Activated CD8-positive, alpha-beta T cell treated with anti-CD3 and anti-CD28 coated beads for 36 hours (primary cell): Measurements from ENCODE around the gene CDK19. TPM values are rescaled to one million over a fixed set of nuclear protein-coding genes. Genes with fewer than 3 reads are reported as not detected.

Experiments used
- ATAC-seq: fragments of 200-7000 bp; cut with Tn5 transposase; one replicate; pipeline ENCODE4 v1.10.0; 2021; ENCODE audit warnings: mild to moderate bottlenecking, moderate library complexity
- CTCF ChIA-PET: fragments of 350-600 bp; sonication (Branson Sonifier 250); formaldehyde crosslinking; loops from one replicate; lab custom pipeline; 2021; ENCODE audit warnings: antibody characterized with exemption; lab: Charles Lee
- POLR2A ChIA-PET: fragments of 350-600 bp; sonication (Branson Sonifier 250); formaldehyde crosslinking; loops from one replicate; lab custom pipeline; 2021; ENCODE audit warnings: antibody characterized with exemption; lab: Charles Lee
- DNase-seq: peaks from one replicate; pipeline ENCODE4 v3.0.0-alpha.2; 2020
- H3K27ac Mint-ChIP-seq: one replicate; pipeline ENCODE4 v1.8.0; 2021; ENCODE audit warnings: mild to moderate bottlenecking, mixed read lengths
- H3K27me3 Mint-ChIP-seq: one replicate; pipeline ENCODE4 v1.8.0; 2021; ENCODE audit warnings: mixed read lengths
- H3K36me3 Mint-ChIP-seq: one replicate; pipeline ENCODE4 v1.8.0; 2021; ENCODE audit warnings: low read depth, mixed read lengths
- H3K4me1 Mint-ChIP-seq: one replicate; pipeline ENCODE4 v1.8.0; 2021; ENCODE audit warnings: low read depth, mixed read lengths
- H3K4me3 Mint-ChIP-seq: one replicate; pipeline ENCODE4 v1.8.0; 2021; ENCODE audit warnings: mild to moderate bottlenecking, moderate library complexity, mixed read lengths
- H3K9me3 Mint-ChIP-seq: one replicate; pipeline ENCODE4 v1.8.0; 2021; ENCODE audit warnings: mixed read lengths
- intact Hi-C: fragments of 100-400 bp; cut with micrococcal nuclease; formaldehyde crosslinking; loops from one replicate; pipeline ENCODE4 v1.10.0; 2022
- total RNA-seq, 2 experiments: library from RNA; stranded (reverse); gene quantifications; one replicate each; pipeline ENCODE4 v1.2.3, GENCODE V29; 2021
- TF ChIP-seq, protein P1 (sequence below): fragments of 200-600 bp; IDR thresholded peaks from one replicate; pipeline ENCODE4 v1.8.0; 2022; ENCODE audit warnings: antibody characterized with exemption, mild to moderate bottlenecking

The CDK19 gene
- total RNA-seq, 2 experiments from 2014 or later: 11.8 to 13.1 TPM

DNA sequence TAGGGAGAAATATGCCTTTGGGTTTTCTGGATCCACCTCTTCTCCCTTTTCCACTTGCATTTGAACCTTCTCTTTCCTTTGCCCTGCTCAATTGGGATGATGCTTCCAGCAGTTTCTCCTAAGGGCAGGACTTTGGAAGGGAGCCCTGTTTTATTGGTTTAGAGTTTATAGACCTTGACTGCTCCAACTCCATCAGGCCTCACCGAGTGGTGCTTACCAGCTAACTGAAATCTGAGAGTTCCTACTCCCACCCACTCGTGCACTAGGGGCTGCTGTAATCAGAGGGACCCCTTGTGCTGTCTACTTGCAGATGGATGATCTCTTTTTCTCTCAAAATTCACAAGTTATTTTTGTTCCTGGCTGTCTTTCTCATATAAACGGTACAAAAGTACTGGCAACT, 217.5 kb downstream of the CDK19 start:
- Mint-ChIP-seq H3K4me1 (no peaks in the 10 kb centered on the region), H3K9me3 (peaks cover 5% of the 10 kb centered on the region), H3K4me3 (no peak overlapping the region), H3K36me3 (no peaks in the 10 kb centered on the region), H3K27me3 (no peaks in the 10 kb centered on the region), H3K27ac (no peak overlapping the region)
- CTCF ChIA-PET: no interaction called here
- ATAC-seq (no peak), DNase-seq (no peak)
- intact Hi-C loops: no loop called here
- TF ChIP-seq, protein P1, sequence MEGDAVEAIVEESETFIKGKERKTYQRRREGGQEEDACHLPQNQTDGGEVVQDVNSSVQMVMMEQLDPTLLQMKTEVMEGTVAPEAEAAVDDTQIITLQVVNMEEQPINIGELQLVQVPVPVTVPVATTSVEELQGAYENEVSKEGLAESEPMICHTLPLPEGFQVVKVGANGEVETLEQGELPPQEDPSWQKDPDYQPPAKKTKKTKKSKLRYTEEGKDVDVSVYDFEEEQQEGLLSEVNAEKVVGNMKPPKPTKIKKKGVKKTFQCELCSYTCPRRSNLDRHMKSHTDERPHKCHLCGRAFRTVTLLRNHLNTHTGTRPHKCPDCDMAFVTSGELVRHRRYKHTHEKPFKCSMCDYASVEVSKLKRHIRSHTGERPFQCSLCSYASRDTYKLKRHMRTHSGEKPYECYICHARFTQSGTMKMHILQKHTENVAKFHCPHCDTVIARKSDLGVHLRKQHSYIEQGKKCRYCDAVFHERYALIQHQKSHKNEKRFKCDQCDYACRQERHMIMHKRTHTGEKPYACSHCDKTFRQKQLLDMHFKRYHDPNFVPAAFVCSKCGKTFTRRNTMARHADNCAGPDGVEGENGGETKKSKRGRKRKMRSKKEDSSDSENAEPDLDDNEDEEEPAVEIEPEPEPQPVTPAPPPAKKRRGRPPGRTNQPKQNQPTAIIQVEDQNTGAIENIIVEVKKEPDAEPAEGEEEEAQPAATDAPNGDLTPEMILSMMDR: no peak
- POLR2A ChIA-PET: no interaction called here

DNA sequence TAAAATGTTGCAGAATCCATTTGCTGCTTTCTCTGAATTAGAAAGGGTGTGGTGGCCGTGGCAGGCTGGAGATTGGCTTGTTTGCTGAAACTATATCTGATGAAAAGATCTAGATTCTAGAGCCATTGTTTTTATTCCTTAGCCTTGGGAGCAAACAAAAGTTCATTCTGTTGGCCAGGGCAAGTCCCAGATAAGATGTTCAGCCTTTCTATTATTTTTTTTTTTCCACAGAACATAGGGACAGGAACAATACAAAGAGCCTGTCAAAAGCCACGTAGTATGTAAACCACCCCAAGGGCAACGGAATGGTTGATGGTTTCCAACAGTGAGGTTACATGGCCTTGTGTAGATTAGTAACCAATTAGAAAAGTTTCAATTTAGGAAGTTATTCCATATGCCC, 218.9 kb downstream of the CDK19 start:
- TF ChIP-seq, protein P1: no peak
- H3K4me1 Mint-ChIP-seq: no peaks in the 10 kb centered on the region
- POLR2A ChIA-PET: no interaction called here
- no peak overlapping the region for H3K27ac Mint-ChIP-seq
- H3K36me3 Mint-ChIP-seq: no peaks in the 10 kb centered on the region
- DNase-seq (no peak), ATAC-seq (no peak)
- H3K9me3 Mint-ChIP-seq: peaks cover 5% of the 10 kb centered on the region
- intact Hi-C loops: no loop called here
- H3K4me3 Mint-ChIP-seq: no peak overlapping the region
- CTCF ChIA-PET: no interaction called here
- no peaks in the 10 kb centered on the region for H3K27me3 Mint-ChIP-seq

DNA sequence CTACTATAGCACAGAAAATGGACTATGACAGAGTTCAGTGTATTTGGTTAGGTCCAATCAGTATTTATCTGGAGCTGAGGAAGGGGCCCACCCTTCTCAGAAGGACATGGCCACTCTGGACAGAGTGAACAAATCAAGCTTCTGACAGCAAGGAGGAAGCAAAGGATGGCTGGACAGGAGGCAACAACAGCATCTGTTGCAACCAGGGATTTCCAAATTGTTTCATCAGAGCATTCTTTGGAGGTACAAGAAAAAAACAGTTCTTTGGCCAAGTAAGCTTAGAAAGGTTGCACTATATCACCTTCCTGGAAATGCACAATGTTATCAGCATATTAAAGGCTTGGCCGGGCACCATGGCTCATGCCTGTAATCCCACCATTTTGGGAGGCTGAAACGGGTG, 220.2 kb downstream of the CDK19 start:
- Mint-ChIP-seq H3K36me3 (no peaks in the 10 kb centered on the region), H3K27ac (no peak overlapping the region), H3K27me3 (no peaks in the 10 kb centered on the region), H3K4me1 (no peaks in the 10 kb centered on the region), H3K4me3 (no peak overlapping the region), H3K9me3 (peaks cover 5% of the 10 kb centered on the region)
- DNase-seq (no peak), ATAC-seq (no peak)
- TF ChIP-seq, protein P1: no peak
- ChIA-PET CTCF (no interaction called here), POLR2A (interaction anchor here (1.0 kb wide), 1 partner anchor 279 kb away, joined by 4 read pairs; the partner anchor contains the start of gene AMD1)
- intact Hi-C loops: no loop called here

DNA sequence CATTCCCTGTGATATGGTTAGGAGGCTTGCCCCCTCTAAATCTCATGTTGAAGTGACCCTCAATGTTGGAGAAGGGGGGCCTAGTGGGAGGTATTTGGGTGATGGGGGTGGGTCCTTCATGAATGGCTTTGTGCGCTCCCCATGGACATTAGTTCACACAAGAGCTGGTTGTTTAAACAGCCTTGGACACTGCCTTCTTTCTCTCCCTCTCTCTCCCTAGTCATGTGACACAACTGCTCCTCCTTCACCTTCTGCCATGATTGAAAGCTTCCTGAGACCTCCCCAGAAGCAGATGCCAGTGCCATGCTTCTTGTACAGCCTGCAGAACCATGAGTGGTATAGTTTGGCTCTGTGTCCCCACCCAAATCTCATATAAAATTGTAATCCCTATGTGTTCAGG, 221.6 kb downstream of the CDK19 start:
- H3K27ac Mint-ChIP-seq: no peak overlapping the region
- DNase-seq: no peak
- intact Hi-C loops: no loop called here
- CTCF ChIA-PET: no interaction called here
- POLR2A ChIA-PET: no interaction called here
- TF ChIP-seq, protein P1: no peak
- H3K9me3 Mint-ChIP-seq: peaks cover 5% of the 10 kb centered on the region
- H3K4me3 Mint-ChIP-seq: no peak overlapping the region
- H3K27me3 Mint-ChIP-seq: no peaks in the 10 kb centered on the region
- no peak for ATAC-seq
- no peaks in the 10 kb centered on the region for H3K4me1 Mint-ChIP-seq
- H3K36me3 Mint-ChIP-seq: no peaks in the 10 kb centered on the region

DNA sequence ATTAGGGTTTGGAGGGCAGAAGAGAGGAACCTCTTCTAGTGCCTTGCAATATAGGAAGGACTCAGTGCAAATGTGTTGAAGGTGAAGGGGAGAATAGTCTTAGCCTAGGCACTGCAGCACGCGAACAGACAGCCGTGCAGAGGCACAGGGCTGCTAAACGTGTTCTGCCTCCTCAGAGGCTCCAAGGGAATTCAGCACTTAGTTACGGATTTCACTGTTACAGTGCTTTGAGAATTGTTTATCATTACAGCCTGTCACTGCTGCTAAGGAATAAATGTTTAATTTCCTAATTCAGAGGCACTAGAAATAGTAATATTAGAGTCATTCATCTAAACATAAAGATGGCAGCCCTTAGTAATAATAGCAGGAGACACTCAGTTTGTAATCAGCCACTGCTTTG, 222.5 kb downstream of the CDK19 start:
- ChIA-PET POLR2A (no interaction called here), CTCF (interaction anchor here (1.3 kb wide), 1 partner anchor 64 kb away, joined by 4 read pairs; no protein-coding TSS in a partner anchor)
- H3K27me3 Mint-ChIP-seq: no peaks in the 10 kb centered on the region
- TF ChIP-seq, protein P1: no peak
- H3K9me3 Mint-ChIP-seq: peaks cover 5% of the 10 kb centered on the region
- H3K36me3 Mint-ChIP-seq: no peaks in the 10 kb centered on the region
- intact Hi-C loops: no loop called here
- H3K27ac Mint-ChIP-seq: no peak overlapping the region
- ATAC-seq (no peak), DNase-seq (no peak)
- no peaks in the 10 kb centered on the region for H3K4me1 Mint-ChIP-seq
- no peak overlapping the region for H3K4me3 Mint-ChIP-seq
